Thoracic aorta (tissue), 2 donors: ENCODE measurements around the gene FASTKD3. TPM values are rescaled to one million over a fixed set of nuclear protein-coding genes. Genes with fewer than 3 reads are reported as not detected.

Experiments
- ATAC-seq: fragments of 150-250 bp; one replicate; pipeline ENCODE4 v1.8.0; 2017; ENCODE audit warnings: low read depth; ENCODE audit not compliant: insufficient number of reproducible peaks, low FRiP score
- DNase-seq: peaks from one replicate; pipeline ENCODE4 v3.0.0-alpha.2; 2020; ENCODE audit warnings: low spot score
- H3K27ac ChIP-seq, 2 donors: fragments of 200-600 bp; sonication (generic); 1 replicate in 1 of 2; 2 replicates in 1 of 2; pipeline ENCODE4 v1.5.1; 2016; ENCODE audit warnings: mild to moderate bottlenecking in 2 of 2, moderate library complexity in 2 of 2
- H3K27me3 ChIP-seq: fragments of 200-600 bp; sonication (generic); replicated peaks from 2 replicates; pipeline ENCODE4 v1.6.0; 2016; ENCODE audit warnings: mild to moderate bottlenecking; ENCODE audit not compliant: insufficient read depth
- H3K36me3 ChIP-seq: fragments of 200-600 bp; sonication (generic); one replicate; pipeline ENCODE4 v1.5.1; 2016
- H3K4me1 ChIP-seq, 2 donors: fragments of 200-600 bp; sonication (generic); 1 replicate in 1 of 2; 2 replicates in 1 of 2; pipeline versions ENCODE4 v1.5.1 to v1.6.0; 2016; ENCODE audit warnings: low read depth in 2 of 2, mild to moderate bottlenecking in 1 of 2; ENCODE audit not compliant: control insufficient read depth in 1 of 2
- H3K4me3 ChIP-seq: fragments of 200-600 bp; sonication (generic); 2 replicates; pipeline ENCODE4 v1.5.1; 2016; ENCODE audit warnings: mild to moderate bottlenecking
- H3K9me3 ChIP-seq: fragments of 200-600 bp; sonication (generic); 2 replicates; pipeline ENCODE4 v1.5.1; 2016
- total RNA-seq, 2 donors: library from RNA; depleted of rRNA; stranded (reverse); fragments of >200 nt; gene quantifications; one replicate each; pipeline versions ENCODE4 v1.1.0 to v1.2.3, GENCODE V29; 2016
- TF ChIP-seq, protein P1 (sequence below): fragments of 200-600 bp; sonication (generic); IDR thresholded peaks from one replicate; pipeline ENCODE4 v1.5.1; 2019; ENCODE audit warnings: antibody characterized with exemption

The FASTKD3 gene
- total RNA-seq, 2 donors from 2014 or later, result 7.3 to 13.1 TPM

DNA sequence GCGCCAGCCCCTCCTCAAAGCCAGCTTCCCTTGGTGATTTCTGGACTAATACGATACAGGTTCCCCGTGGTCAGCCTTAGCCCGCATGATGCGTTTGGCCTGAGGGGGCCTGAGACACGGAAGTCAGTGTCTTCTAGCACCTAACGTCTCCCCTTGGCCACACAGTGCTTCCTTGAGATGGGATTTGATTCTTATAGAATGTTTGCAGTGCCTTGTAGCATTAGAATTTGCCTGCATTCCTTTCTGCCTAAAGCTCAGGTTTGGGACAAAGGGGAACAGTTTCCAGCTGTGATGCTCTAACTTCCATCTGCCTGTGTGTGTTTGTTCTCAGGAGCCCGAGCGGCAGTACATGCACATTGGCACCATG lies 52.3 kb downstream of the FASTKD3 start:
- TF ChIP-seq, protein P1, sequence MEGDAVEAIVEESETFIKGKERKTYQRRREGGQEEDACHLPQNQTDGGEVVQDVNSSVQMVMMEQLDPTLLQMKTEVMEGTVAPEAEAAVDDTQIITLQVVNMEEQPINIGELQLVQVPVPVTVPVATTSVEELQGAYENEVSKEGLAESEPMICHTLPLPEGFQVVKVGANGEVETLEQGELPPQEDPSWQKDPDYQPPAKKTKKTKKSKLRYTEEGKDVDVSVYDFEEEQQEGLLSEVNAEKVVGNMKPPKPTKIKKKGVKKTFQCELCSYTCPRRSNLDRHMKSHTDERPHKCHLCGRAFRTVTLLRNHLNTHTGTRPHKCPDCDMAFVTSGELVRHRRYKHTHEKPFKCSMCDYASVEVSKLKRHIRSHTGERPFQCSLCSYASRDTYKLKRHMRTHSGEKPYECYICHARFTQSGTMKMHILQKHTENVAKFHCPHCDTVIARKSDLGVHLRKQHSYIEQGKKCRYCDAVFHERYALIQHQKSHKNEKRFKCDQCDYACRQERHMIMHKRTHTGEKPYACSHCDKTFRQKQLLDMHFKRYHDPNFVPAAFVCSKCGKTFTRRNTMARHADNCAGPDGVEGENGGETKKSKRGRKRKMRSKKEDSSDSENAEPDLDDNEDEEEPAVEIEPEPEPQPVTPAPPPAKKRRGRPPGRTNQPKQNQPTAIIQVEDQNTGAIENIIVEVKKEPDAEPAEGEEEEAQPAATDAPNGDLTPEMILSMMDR, result no peak
- H3K36me3 ChIP-seq, result no peaks in the 10 kb centered on the region
- H3K27me3 ChIP-seq, result no peaks in the 10 kb centered on the region
- H3K9me3 ChIP-seq, result no peaks in the 10 kb centered on the region
- DNase-seq (no peak), ATAC-seq (no peak)
- H3K4me1 ChIP-seq, result no peaks in the 10 kb centered on the region
- H3K4me3 ChIP-seq, result no peak overlapping the region
- H3K27ac ChIP-seq, result no peak overlapping the region

DNA sequence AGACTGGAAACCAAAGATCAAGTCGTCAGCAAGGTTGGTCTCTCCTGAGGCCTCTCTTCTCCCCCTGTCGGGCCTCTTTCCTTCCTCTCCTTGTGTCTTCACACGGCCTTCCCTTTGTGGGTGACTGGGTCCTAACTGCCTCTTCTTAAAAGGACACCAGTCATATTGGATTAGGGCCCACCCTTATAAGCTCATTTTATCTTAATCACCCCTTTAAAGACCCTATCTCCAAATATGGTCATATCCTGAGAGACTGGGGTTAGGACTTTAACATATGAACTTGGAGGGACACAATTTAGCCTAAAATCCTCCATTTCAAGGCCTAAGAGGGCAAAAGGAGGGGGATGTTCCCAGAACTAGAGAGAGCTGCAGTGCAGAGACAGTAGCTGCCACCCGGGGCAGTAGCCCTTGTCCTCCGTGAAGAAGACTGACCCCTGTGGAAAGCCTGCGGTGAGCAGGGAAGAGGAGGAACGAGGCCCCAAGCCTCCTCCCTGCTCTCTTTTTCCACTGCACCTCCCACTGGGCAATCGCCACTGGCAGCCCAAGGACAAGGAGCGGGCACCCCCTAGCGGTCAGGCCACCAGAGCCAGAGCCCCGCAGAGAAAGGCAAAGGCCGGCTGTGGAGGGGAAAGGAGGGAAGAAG lies 52.8 kb downstream of the FASTKD3 start:
- Histone ChIP-seq H3K4me1 (no peaks in the 10 kb centered on the region), H3K9me3 (no peaks in the 10 kb centered on the region), H3K36me3 (no peaks in the 10 kb centered on the region), H3K27me3 (no peaks in the 10 kb centered on the region), H3K27ac (no peak overlapping the region), H3K4me3 (peak overlapping the region; percentile 54)
- peak; percentile 56 for DNase-seq
- TF ChIP-seq, protein P1, result peak; percentile 90
- peak; percentile 58 for ATAC-seq

DNA sequence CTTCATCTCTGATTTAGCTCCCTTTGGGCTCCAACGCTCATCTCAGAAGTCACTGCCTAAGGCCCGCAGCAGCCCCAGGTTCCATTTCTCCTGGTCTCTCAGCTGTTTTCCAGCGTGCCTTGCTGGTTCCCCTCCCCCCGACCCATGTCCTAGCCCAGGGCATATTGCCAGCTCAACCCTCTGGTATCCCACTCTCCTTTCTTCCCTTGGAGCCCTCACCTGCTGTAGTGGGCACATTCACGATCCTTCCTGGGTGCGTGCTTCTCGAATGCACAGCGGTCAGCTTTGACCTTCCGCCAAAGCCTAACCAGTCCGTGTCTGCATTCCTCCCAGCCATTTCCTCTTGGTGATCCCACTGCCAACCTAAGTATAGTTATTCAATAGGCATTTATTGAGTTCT lies 54.0 kb downstream of the FASTKD3 start:
- H3K9me3 ChIP-seq, result no peaks in the 10 kb centered on the region
- DNase-seq (no peak), ATAC-seq (no peak)
- no peak overlapping the region for H3K27ac ChIP-seq
- no peaks in the 10 kb centered on the region for H3K36me3 ChIP-seq
- H3K4me3 ChIP-seq, result no peak overlapping the region
- no peaks in the 10 kb centered on the region for H3K4me1 ChIP-seq
- TF ChIP-seq, protein P1, result no peak
- no peaks in the 10 kb centered on the region for H3K27me3 ChIP-seq

DNA sequence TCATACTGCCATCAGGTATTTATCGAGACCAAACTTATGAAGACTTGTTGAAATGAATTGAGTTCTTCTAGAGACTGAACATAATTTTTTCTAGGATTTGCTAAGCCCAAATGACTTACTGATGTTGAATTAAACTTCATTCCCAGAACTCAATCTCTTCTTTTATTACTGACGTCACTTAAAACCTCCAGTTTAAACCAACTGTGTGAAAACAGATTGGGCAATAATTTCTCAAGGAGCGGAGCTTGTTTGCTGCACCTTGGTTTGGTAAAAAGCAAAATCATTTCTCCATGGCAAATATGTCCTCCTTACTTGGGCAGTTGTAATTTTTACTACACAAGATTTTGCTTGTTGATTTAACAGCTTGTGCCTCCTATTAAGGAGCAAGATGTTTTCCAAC lies 55.3 kb downstream of the FASTKD3 start:
- TF ChIP-seq, protein P1, result no peak
- no peak overlapping the region for H3K27ac ChIP-seq
- DNase-seq, result no peak
- no peaks in the 10 kb centered on the region for H3K36me3 ChIP-seq
- H3K4me1 ChIP-seq, result no peaks in the 10 kb centered on the region
- no peaks in the 10 kb centered on the region for H3K27me3 ChIP-seq
- no peak for ATAC-seq
- no peak overlapping the region for H3K4me3 ChIP-seq
- H3K9me3 ChIP-seq, result no peaks in the 10 kb centered on the region

DNA sequence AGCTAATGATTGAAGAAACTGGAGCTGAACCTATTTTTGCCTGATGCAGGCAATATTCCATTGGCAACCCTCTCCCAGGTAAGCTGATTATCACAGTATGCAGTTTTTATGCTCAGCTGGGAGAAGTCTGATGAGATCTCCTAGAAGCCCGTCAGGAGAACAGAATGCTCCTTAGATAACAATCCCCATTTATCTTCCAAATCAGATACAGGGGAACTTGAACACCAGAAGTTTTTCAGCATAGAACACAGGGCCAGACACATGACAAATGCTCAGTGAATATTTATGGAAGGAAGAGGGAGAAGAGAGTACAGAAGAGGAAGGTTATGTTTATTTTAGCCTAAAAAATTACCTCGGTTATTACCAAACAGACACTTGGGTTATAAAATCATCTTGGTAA lies 55.8 kb downstream of the FASTKD3 start:
- Histone ChIP-seq H3K4me3 (no peak overlapping the region), H3K4me1 (no peaks in the 10 kb centered on the region), H3K36me3 (no peaks in the 10 kb centered on the region), H3K27me3 (no peaks in the 10 kb centered on the region), H3K9me3 (no peaks in the 10 kb centered on the region), H3K27ac (no peak overlapping the region)
- TF ChIP-seq, protein P1, result no peak
- no peak for ATAC-seq
- no peak for DNase-seq
